ENCODE measurements around the gene AMPD3. TPM values are rescaled to one million over a fixed set of nuclear protein-coding genes. Genes with fewer than 3 reads are reported as not detected.
"Not testable (repeated sequence)": the region's sequence is repeated elsewhere in the genome, so short reads cannot be mapped to it uniquely, and the experiment has no call there.

Gene AMPD3
- total RNA-seq, 3 donors from 2014 or later = 6.2 to 6.6 (median 6.4) TPM

DNA sequence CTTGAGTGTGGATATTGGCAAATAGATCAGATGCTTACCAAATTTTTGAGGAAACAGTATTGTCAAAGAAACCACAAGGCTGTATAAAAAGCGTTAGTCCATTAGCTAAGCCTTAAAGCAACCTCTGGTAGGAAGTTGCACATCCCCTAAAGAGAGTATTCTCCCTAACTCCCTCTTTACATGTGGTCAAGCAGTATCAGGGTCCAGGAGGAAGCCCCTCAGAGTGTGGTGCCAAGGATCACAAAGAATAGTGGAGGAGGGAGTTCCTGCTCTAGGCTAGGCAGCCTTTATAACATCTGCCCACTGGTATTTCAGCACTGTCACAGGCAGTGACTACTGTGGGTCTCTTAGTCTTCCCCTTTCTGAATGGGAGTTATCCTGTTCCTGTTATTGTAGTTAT, 18.8 kb upstream of the AMPD3 start:
- intact Hi-C loops (cut with DNase I; ENCODE audit: low total_unique reads) = no loop called here
- H3K4me1 ChIP-seq = no peaks in the 10 kb centered on the region
- no peak for TF ChIP-seq POLR2A (IDR thresholded peaks at IDR 0.05)
- TF ChIP-seq POLR2AphosphoS5 (IDR thresholded peaks at IDR 0.05) = no peak
- TF ChIP-seq, protein P1, sequence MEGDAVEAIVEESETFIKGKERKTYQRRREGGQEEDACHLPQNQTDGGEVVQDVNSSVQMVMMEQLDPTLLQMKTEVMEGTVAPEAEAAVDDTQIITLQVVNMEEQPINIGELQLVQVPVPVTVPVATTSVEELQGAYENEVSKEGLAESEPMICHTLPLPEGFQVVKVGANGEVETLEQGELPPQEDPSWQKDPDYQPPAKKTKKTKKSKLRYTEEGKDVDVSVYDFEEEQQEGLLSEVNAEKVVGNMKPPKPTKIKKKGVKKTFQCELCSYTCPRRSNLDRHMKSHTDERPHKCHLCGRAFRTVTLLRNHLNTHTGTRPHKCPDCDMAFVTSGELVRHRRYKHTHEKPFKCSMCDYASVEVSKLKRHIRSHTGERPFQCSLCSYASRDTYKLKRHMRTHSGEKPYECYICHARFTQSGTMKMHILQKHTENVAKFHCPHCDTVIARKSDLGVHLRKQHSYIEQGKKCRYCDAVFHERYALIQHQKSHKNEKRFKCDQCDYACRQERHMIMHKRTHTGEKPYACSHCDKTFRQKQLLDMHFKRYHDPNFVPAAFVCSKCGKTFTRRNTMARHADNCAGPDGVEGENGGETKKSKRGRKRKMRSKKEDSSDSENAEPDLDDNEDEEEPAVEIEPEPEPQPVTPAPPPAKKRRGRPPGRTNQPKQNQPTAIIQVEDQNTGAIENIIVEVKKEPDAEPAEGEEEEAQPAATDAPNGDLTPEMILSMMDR (IDR thresholded peaks at IDR 0.05) = no peak

DNA sequence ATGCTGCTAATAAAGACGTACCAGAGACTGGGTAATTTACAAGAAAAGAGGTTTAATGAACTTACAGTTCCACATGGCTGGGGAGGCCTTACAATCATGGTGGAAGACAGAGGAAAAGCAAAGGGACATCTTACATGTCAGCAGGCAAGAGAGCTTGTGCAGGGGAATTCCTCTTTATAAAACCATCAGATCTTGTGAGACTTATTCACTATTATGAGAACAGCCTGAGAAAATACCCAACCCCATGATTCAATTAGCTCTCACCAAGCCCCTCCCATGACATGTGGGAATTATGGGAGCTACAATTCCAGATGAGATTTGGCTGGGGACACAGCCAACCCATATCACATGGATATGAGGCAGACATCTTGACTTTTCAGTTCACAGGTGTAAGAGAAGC, 18.4 kb upstream of the AMPD3 start:
- DNase-seq (ENCODE audit: low spot score in 2 of 2); intact Hi-C loops (cut with DNase I; ENCODE audit: low total_unique reads); H3K9me3 ChIP-seq; H3K36me3 ChIP-seq; H3K27me3 ChIP-seq; H3K4me3 ChIP-seq; H3K4me1 ChIP-seq; H3K27ac ChIP-seq: not testable (repeated sequence)

More for the DNA sequence above, 18.8 kb upstream of the AMPD3 start:
- Histone ChIP-seq H3K36me3 (no peaks in the 10 kb centered on the region), H3K27me3 (no peaks in the 10 kb centered on the region), H3K4me3 (no peak overlapping the region), H3K27ac (no peak overlapping the region), H3K9me3 (no peaks in the 10 kb centered on the region)
- no peak for DNase-seq (ENCODE audit: low spot score in 2 of 2)

DNA sequence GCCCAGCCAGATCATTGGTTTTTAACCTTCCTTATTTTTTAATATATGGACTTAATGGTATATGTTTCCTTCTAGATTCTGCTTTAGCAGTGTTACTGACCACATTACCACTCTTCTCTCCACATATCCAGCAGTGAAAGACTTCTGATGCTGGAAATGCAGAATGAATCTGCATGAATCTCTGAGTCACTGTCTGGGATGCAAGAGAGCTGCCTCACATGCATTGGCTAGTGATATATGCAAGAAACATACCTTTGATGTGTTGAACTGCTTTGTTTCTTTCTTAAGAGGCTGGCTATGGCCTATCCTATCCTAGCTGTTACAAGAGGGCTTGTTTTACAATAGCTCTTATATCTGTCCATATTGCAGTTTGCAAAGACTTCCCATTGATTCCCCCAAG, 16.6 kb upstream of the AMPD3 start:
- Histone ChIP-seq H3K27me3 (no peaks in the 10 kb centered on the region), H3K9me3 (no peaks in the 10 kb centered on the region), H3K4me1 (no peaks in the 10 kb centered on the region), H3K27ac (no peak overlapping the region), H3K4me3 (no peak overlapping the region), H3K36me3 (no peaks in the 10 kb centered on the region)
- TF ChIP-seq POLR2A (IDR thresholded peaks at IDR 0.05) (no peak), POLR2AphosphoS5 (IDR thresholded peaks at IDR 0.05) (no peak)
- TF ChIP-seq, protein P1 (IDR thresholded peaks at IDR 0.05) = no peak
- DNase-seq (ENCODE audit: low spot score in 2 of 2) = no peak
- intact Hi-C loops (cut with DNase I; ENCODE audit: low total_unique reads) = no loop called here

DNA sequence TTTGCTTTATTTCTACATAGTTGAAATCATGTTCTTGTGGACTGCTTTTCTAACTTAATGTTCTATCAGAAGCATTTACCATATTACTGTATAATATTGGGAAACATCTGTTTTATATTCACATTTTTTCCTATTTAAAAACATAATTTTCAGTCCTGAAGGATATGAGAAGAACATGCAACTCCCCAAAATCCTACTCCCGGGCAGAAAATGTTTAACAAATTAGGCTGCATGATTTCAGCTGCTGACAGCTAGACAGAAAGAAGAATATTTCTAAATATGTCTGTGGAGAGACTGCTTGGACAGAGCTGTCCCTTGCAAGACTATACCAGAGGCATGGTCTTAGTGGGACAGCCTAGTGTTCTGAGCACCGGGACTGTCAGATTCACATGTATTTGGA, 15.7 kb upstream of the AMPD3 start:
- Histone ChIP-seq H3K27ac (no peak overlapping the region), H3K4me1 (no peaks in the 10 kb centered on the region), H3K27me3 (no peaks in the 10 kb centered on the region), H3K4me3 (no peak overlapping the region), H3K36me3 (no peaks in the 10 kb centered on the region), H3K9me3 (no peaks in the 10 kb centered on the region)
- TF ChIP-seq, protein P1 (IDR thresholded peaks at IDR 0.05) = no peak
- no peak for TF ChIP-seq POLR2A (IDR thresholded peaks at IDR 0.05)
- TF ChIP-seq POLR2AphosphoS5 (IDR thresholded peaks at IDR 0.05) = no peak
- no peak for DNase-seq (ENCODE audit: low spot score in 2 of 2)
- intact Hi-C loops (cut with DNase I; ENCODE audit: low total_unique reads) = no loop called here

DNA sequence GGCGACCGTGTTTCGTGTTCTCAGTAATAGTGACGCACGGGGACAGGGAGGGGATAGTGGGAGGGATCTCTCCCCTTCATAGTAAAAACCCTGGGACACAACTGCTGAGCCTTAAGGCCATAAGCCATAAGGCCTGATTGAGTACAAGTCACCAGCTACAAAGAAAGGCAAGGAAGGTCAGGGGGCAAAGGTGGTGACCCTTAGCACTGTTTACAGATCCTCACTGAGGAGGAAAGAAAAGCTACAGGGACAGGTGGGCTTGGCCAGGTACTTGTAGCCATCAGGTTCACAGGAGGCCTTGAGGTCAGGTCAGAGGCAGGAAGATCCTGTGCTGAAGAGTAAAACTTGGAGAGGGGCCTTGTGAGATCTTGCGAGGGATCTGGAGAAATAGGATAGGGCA, 15.1 kb upstream of the AMPD3 start:
- TF ChIP-seq POLR2AphosphoS5 (IDR thresholded peaks at IDR 0.05) (no peak), POLR2A (IDR thresholded peaks at IDR 0.05) (no peak)
- TF ChIP-seq, protein P1 (IDR thresholded peaks at IDR 0.05) = no peak
- H3K36me3 ChIP-seq = no peaks in the 10 kb centered on the region
- H3K9me3 ChIP-seq = no peaks in the 10 kb centered on the region
- no peaks in the 10 kb centered on the region for H3K4me1 ChIP-seq
- intact Hi-C loops (cut with DNase I; ENCODE audit: low total_unique reads) = no loop called here
- H3K27ac ChIP-seq = no peak overlapping the region
- no peak overlapping the region for H3K4me3 ChIP-seq
- H3K27me3 ChIP-seq = no peaks in the 10 kb centered on the region
- no peak for DNase-seq (ENCODE audit: low spot score in 2 of 2)

DNA sequence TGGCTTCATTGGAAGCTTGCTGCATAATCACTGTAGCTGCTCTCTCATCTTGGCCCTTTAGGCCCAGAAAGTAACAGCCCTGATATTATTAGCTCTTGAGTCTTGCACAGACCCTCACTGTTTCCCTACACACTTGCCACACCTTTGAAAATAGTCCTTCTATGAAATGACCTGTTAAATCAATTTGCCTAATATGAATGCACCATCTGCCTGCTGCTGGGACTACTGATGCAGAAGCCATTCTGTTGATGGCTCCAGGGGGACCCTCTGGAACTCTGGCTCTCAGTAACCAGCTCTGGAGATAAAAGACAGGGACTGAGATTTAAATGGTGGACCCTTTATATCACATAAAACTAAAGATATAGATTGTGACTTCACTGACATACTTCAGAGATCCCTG, 14.7 kb upstream of the AMPD3 start:
- Histone ChIP-seq H3K4me1 (no peaks in the 10 kb centered on the region), H3K27me3 (no peaks in the 10 kb centered on the region), H3K36me3 (no peaks in the 10 kb centered on the region), H3K9me3 (no peaks in the 10 kb centered on the region), H3K4me3 (no peak overlapping the region), H3K27ac (no peak overlapping the region)
- DNase-seq (ENCODE audit: low spot score in 2 of 2) = no peak
- TF ChIP-seq, protein P1 (IDR thresholded peaks at IDR 0.05) = no peak
- TF ChIP-seq POLR2A (IDR thresholded peaks at IDR 0.05) (no peak), POLR2AphosphoS5 (IDR thresholded peaks at IDR 0.05) (no peak)
- intact Hi-C loops (cut with DNase I; ENCODE audit: low total_unique reads) = no loop called here
